GM23248 (cell line): Measurements from ENCODE around the gene ZFAND3. TPM values are rescaled to one million over a fixed set of nuclear protein-coding genes. Genes with fewer than 3 reads are reported as not detected.

Experiments used
- DNase-seq: peaks from one replicate; pipeline ENCODE4 v3.0.0-alpha.2; 2015
- H2AFZ ChIP-seq: fragments of 200-600 bp; sonication (generic); 2 replicates; pipeline ENCODE4 v1.6.1; 2016; ENCODE audit warnings: antibody characterized with exemption
- H3F3A ChIP-seq: fragments of 200-600 bp; sonication (generic); 2 replicates; pipeline ENCODE4 v1.6.1; 2016; ENCODE audit warnings: mild to moderate bottlenecking, antibody characterized with exemption, mixed run types; ENCODE audit not compliant: insufficient read depth
- H3K27ac ChIP-seq: fragments of 200-600 bp; sonication (generic); 2 replicates; pipeline ENCODE4 v1.5.1; 2016; ENCODE audit warnings: mild to moderate bottlenecking
- H3K27me3 ChIP-seq: fragments of 200-600 bp; sonication (generic); replicated peaks from 2 replicates; pipeline ENCODE4 v1.6.1; 2016; ENCODE audit warnings: mild to moderate bottlenecking; ENCODE audit not compliant: insufficient read depth
- H3K36me3 ChIP-seq: fragments of 200-600 bp; sonication (generic); 2 replicates; pipeline ENCODE4 v1.6.1; 2016; ENCODE audit warnings: low read depth, mild to moderate bottlenecking
- H3K4me1 ChIP-seq: fragments of 200-600 bp; sonication (generic); 2 replicates; pipeline ENCODE4 v1.6.1; 2016; ENCODE audit warnings: mild to moderate bottlenecking; ENCODE audit not compliant: insufficient read depth
- H3K4me2 ChIP-seq: fragments of 200-600 bp; sonication (generic); one replicate; pipeline ENCODE4 v1.6.1; 2016; ENCODE audit warnings: mild to moderate bottlenecking; ENCODE audit not compliant: unreplicated experiment
- H3K4me3 ChIP-seq: fragments of 200-600 bp; sonication (generic); 2 replicates; pipeline ENCODE4 v1.5.1; 2016; ENCODE audit warnings: mild to moderate bottlenecking
- H3K79me2 ChIP-seq: fragments of 200-600 bp; sonication (generic); 2 replicates; pipeline ENCODE4 v1.6.1; 2016; ENCODE audit warnings: mild to moderate bottlenecking; ENCODE audit not compliant: insufficient read depth
- H3K9ac ChIP-seq: fragments of 200-600 bp; sonication (generic); 2 replicates; pipeline ENCODE4 v1.6.1; 2016; ENCODE audit warnings: mild to moderate bottlenecking
- H3K9me2 ChIP-seq: fragments of 200-600 bp; sonication (generic); 2 replicates; pipeline ENCODE4 v1.6.1; 2016; ENCODE audit warnings: mixed run types, mild to moderate bottlenecking, moderate library complexity; ENCODE audit not compliant: insufficient read depth
- H3K9me3 ChIP-seq: fragments of 200-600 bp; sonication (generic); one replicate; pipeline ENCODE4 v1.6.1; 2017; ENCODE audit warnings: low read depth
- H4K20me1 ChIP-seq: fragments of 200-600 bp; sonication (generic); 2 replicates; pipeline ENCODE4 v1.6.0; 2016; ENCODE audit not compliant: insufficient read depth
- EZH2 ChIP-seq: fragments of 200-600 bp; sonication (generic); IDR thresholded peaks from 2 replicates; pipeline ENCODE4 v1.6.1; 2018; ENCODE audit warnings: antibody characterized with exemption, mild to moderate bottlenecking; ENCODE audit not compliant: insufficient read depth, poor library complexity, severe bottlenecking
- EZH2phosphoT487 ChIP-seq: fragments of 200-600 bp; sonication (generic); IDR thresholded peaks from 2 replicates; pipeline ENCODE4 v1.6.1; 2018; ENCODE audit warnings: antibody characterized with exemption, moderate library complexity, mild to moderate bottlenecking, low read depth; ENCODE audit not compliant: insufficient read depth
- WGBS, 2 experiments: methylation state at CpG; one replicate each; pipeline ENCODE4 v1.1.6; 2015 to 2017; ENCODE audit warnings: low lambda C conversion rate in 2 of 2, low coverage in 1 of 2; ENCODE audit errors: missing lambda C conversion rate in 2 of 2; 5-methylcytosine and 5-hydroxymethylcytosine counted together
- in situ Hi-C: fragments of 300-500 bp; cut with MboI; formaldehyde crosslinking; loops from 2 replicates; pipeline ENCODE4 v1.15.0; 2020
- polyA plus RNA-seq: library from polyadenylated mRNA; unstranded; fragments of >200 nt; fragmentation: Nextera tagmentation; extraction: Ambion mirVana; gene quantifications from 2 replicates; pipeline ENCODE4 v1.2.1, GENCODE V29; 2016
- total RNA-seq: library from RNA; depleted of rRNA; stranded (reverse); fragments of >200 nt; shearing (Covaris generic); gene quantifications from 2 replicates; pipeline ENCODE4 v1.2.3, GENCODE V29; 2014

ZFAND3 gene
- total and polyA plus RNA-seq, 2 experiments from 2014 or later = 27.5 to 40.0 TPM

DNA sequence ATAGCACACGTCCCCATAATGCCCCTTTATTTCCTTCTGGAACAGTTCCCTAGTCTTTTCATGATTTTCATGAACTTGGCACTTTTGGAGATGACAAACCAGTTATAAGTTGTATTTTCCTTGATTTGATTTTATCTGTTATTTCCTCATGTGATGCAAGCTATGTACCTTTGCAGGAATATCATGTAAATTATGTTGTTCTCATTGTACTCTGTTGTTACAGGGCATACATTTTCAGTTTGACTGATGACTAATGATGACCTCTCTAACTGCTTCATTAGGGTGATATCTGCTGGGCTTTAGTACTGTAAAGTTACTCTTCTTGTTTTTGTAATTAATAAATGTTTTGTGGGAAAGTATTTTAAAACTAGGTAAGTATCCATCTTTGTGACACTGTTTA, 147.3 kb downstream of the ZFAND3 start:
- Histone ChIP-seq H4K20me1 (peaks cover 27% of the 10 kb centered on the region; the same call in 1 of the 2 replicates), H3K9ac (no peak overlapping the region)

DNA sequence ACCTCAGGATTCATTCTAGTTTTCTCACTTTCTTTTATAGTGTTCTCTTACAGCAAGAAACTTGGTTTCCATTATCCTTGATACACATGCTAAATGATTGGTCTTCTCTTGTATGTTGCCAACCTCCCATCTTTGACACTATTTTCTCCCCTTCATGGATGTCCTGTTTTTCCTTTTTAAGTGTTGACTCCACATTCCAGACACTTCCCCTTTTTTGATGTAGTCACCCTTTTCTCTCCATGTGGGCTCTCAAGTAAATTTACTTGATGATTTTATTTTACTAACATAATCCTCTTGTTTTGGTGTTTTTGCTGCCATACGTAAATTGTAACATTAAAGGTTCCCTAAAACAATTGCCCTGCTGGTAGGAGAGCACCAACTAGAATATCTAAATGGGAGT, 148.1 kb downstream of the ZFAND3 start:
- Histone ChIP-seq H3K4me3 (no peak overlapping the region), H3K9me2 (no peaks in the 10 kb centered on the region), H3K79me2 (peaks cover 100% of the 10 kb centered on the region), H3K9me3 (no peaks in the 10 kb centered on the region), H3K36me3 (peaks cover 4% of the 10 kb centered on the region; the same call in 1 of the 2 replicates), H3K27ac (no peak overlapping the region), H3K9ac (no peak overlapping the region), H3K4me2 (no peak overlapping the region), H4K20me1 (peaks cover 27% of the 10 kb centered on the region; the same call in 1 of the 2 replicates), H2AFZ (no peak overlapping the region), H3K4me1 (peaks cover 20% of the 10 kb centered on the region), H3K27me3 (no peaks in the 10 kb centered on the region), H3F3A (peaks cover 29% of the 10 kb centered on the region)
- DNase-seq = no peak
- in situ Hi-C loops = no loop called here
- TF ChIP-seq EZH2 (no peak), EZH2phosphoT487 (no peak)
- WGBS, 2 experiments = 96 to 100% methylated on average over 1 of the region's 1 CpG

More for the DNA sequence above, 147.3 kb downstream of the ZFAND3 start:
- in situ Hi-C loops = no loop called here
- peaks cover 4% of the 10 kb centered on the region; the same call in 1 of the 2 replicates for H3K36me3 ChIP-seq
- 89 to 94% methylated on average over 1 of the region's 1 CpG for WGBS, 2 experiments
- peaks cover 29% of the 10 kb centered on the region for H3F3A ChIP-seq
- H3K4me2 ChIP-seq = no peak overlapping the region
- peak overlapping the region; percentile 7; the same call in 1 of the 2 replicates for H3K27ac ChIP-seq
- peaks cover 20% of the 10 kb centered on the region for H3K4me1 ChIP-seq
- H3K79me2 ChIP-seq = peaks cover 100% of the 10 kb centered on the region
- H3K9me2 ChIP-seq = no peaks in the 10 kb centered on the region
- peak; percentile 23 for DNase-seq
- no peaks in the 10 kb centered on the region for H3K9me3 ChIP-seq
- no peak overlapping the region for H3K4me3 ChIP-seq
- no peak overlapping the region for H2AFZ ChIP-seq
- H3K27me3 ChIP-seq = no peaks in the 10 kb centered on the region
- TF ChIP-seq EZH2 (no peak), EZH2phosphoT487 (no peak)

DNA sequence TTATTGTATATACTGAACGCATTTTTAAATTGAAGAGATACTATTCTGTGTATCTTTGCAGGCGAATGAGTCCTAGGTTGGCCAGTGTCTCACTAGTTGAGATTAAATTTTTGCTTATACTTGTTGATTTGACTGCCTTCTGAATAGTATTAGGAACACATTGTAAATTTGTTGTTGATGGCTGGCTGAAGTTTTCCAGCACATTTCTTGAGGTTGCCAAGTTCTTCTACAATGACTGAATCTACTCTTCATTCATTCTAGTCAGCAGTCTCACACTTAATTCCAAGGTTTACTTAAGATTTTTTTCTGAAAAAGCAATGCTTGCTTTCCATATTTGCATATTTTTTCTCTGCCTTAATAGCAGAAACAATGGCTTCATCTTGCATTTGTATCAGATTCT, 151.7 kb downstream of the ZFAND3 start:
- in situ Hi-C loops = no loop called here
- 26 to 36% methylated on average over 2 of the region's 2 CpGs for WGBS, 2 experiments
- DNase-seq = peak; percentile 13

GRCh38 chr6:37971711-37972390, 152.3 kb downstream of the ZFAND3 start:
- DNase-seq = no peak
- TF ChIP-seq EZH2 = no peak
- no peak for TF ChIP-seq EZH2phosphoT487
- H3K4me1 ChIP-seq = peaks cover 14% of the 10 kb centered on the region
- H3K4me2 ChIP-seq = no peak overlapping the region
- peaks cover 4% of the 10 kb centered on the region; the same call in 1 of the 2 replicates for H3K36me3 ChIP-seq
- in situ Hi-C loops = no loop called here
- WGBS, 2 experiments = 66 to 77% methylated on average over 4 of the region's 4 CpGs
- no peaks in the 10 kb centered on the region for H3K9me2 ChIP-seq
- no peak overlapping the region for H3K27ac ChIP-seq
- H3K27me3 ChIP-seq = no peaks in the 10 kb centered on the region
- no peak overlapping the region for H3K4me3 ChIP-seq
- no peak overlapping the region for H3K9ac ChIP-seq
- H3K79me2 ChIP-seq = peaks cover 100% of the 10 kb centered on the region
- H3F3A ChIP-seq = peaks cover 11% of the 10 kb centered on the region
- no peaks in the 10 kb centered on the region; the same call in 1 of the 2 replicates for H4K20me1 ChIP-seq
- no peak overlapping the region for H2AFZ ChIP-seq
- H3K9me3 ChIP-seq = no peaks in the 10 kb centered on the region

More for the DNA sequence above, 151.7 kb downstream of the ZFAND3 start:
- H3K36me3 ChIP-seq = peaks cover 4% of the 10 kb centered on the region; the same call in 1 of the 2 replicates
- no peaks in the 10 kb centered on the region for H3K9me2 ChIP-seq
- H3K9ac ChIP-seq = no peak overlapping the region
- no peak for TF ChIP-seq EZH2phosphoT487
- TF ChIP-seq EZH2 = no peak
- H3K27ac ChIP-seq = no peak overlapping the region
- no peaks in the 10 kb centered on the region for H3K9me3 ChIP-seq
- H3K79me2 ChIP-seq = peaks cover 100% of the 10 kb centered on the region
- no peaks in the 10 kb centered on the region for H3K27me3 ChIP-seq
- H2AFZ ChIP-seq = no peak overlapping the region
- H3K4me2 ChIP-seq = no peak overlapping the region
- peaks cover 6% of the 10 kb centered on the region; the same call in 1 of the 2 replicates for H4K20me1 ChIP-seq
- H3K4me3 ChIP-seq = no peak overlapping the region
- peaks cover 17% of the 10 kb centered on the region for H3F3A ChIP-seq
- H3K4me1 ChIP-seq = peaks cover 20% of the 10 kb centered on the region
